HEK293T (cell line): ENCODE results near the gene BICC1.

Source experiments
- FOXA1 ChIP-seq: fragments of 450-650 bp; IDR thresholded peaks from 2 replicates; pipeline ENCODE4 v1.6.1; 2016; ENCODE audit warnings: mild to moderate bottlenecking
- FOXK2 ChIP-seq: fragments of 450-650 bp; IDR thresholded peaks from 2 replicates; pipeline ENCODE4 v1.6.1; 2016; ENCODE audit warnings: mild to moderate bottlenecking
- FOXM1 ChIP-seq: fragments of 450-650 bp; IDR thresholded peaks from 2 replicates; pipeline ENCODE4 v1.6.1; 2017; ENCODE audit warnings: mild to moderate bottlenecking, borderline replicate concordance
- HDGF ChIP-seq: fragments of 450-650 bp; IDR thresholded peaks from 2 replicates; pipeline ENCODE4 v1.6.1; 2017; ENCODE audit warnings: antibody characterized with exemption, borderline replicate concordance
- PKNOX1 ChIP-seq: fragments of 450-650 bp; IDR thresholded peaks from 2 replicates; pipeline ENCODE4 v1.6.1; 2016
- SP1 ChIP-seq: fragments of 450-650 bp; IDR thresholded peaks from 2 replicates; pipeline ENCODE4 v1.6.1; 2017
- SUZ12 ChIP-seq: fragments of 450-650 bp; IDR thresholded peaks from 2 replicates; pipeline ENCODE4 v1.6.1; 2016; ENCODE audit warnings: mild to moderate bottlenecking
- ZNF384 ChIP-seq: fragments of 450-650 bp; IDR thresholded peaks from 2 replicates; pipeline ENCODE4 v1.6.1; 2016

DNA sequence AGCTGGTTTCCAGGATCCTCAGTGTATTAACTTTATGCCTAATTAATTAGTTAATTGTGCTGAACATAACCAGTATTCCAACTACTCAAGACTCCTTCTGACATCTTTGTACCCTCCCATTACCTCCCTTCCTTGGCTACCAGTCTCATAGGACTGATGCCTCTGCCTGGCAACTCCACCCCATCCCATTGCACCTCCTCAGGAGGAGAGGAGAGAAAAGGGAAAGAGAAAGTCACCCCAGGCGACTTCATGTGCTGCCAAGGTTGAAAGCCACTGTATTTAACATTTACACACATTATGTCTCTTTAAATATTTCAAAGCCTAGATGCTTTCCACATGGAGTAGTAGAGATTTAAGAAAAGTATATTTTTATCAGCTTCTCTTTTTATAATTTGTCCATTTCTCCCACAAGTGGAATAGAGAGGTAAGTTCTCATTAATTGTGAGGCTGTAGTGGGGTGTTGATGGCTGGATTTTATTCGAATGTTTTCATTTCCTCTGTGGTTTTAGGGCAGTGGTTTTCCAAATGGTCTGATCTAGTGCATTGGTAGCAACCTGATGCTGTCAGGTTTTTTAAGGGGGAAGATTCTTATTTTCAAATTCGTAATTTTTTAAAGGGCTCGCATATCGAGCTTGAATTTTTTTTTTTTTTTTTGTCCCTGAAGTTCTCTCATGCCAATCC, 148.0 kb downstream of the BICC1 start:
- TF ChIP-seq ZNF384 (no peak), HDGF (no peak), PKNOX1 (no peak), SP1 (no peak), FOXM1 (no peak), SUZ12 (no peak), FOXA1 (no peak), FOXK2 (no peak)
